Choroid plexus epithelial cell (primary cell): ENCODE results near the gene CSF2.

ENCODE experiments used
- DNase-seq: peaks from one replicate; pipeline ENCODE4 v3.0.0-alpha.2; 2010; ENCODE audit warnings: low read depth
- H3K4me3 ChIP-seq: 2 replicates; pipeline ENCODE4 v1.5.1; 2011; ENCODE audit warnings: low read depth, mild to moderate bottlenecking, control low read depth, low read length, moderate library complexity
- TF ChIP-seq, protein P1 (sequence below): conservative IDR thresholded peaks from 2 replicates; pipeline ENCODE4 v1.5.1; 2011; ENCODE audit warnings: low read depth, mild to moderate bottlenecking, control low read depth, inconsistent platforms, low read length, moderate library complexity

CSF2 gene

DNA sequence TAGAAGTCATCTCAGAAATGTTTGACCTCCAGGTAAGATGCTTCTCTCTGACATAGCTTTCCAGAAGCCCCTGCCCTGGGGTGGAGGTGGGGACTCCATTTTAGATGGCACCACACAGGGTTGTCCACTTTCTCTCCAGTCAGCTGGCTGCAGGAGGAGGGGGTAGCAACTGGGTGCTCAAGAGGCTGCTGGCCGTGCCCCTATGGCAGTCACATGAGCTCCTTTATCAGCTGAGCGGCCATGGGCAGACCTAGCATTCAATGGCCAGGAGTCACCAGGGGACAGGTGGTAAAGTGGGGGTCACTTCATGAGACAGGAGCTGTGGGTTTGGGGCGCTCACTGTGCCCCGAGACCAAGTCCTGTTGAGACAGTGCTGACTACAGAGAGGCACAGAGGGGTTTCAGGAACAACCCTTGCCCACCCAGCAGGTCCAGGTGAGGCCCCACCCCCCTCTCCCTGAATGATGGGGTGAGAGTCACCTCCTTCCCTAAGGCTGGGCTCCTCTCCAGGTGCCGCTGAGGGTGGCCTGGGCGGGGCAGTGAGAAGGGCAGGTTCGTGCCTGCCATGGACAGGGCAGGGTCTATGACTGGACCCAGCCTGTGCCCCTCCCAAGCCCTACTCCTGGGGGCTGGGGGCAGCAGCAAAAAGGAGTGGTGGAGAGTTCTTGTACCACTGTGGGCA lies 642 bp downstream of the CSF2 start:
- DNase-seq: no peak
- H3K4me3 ChIP-seq: no peak overlapping the region
- TF ChIP-seq, protein P1, sequence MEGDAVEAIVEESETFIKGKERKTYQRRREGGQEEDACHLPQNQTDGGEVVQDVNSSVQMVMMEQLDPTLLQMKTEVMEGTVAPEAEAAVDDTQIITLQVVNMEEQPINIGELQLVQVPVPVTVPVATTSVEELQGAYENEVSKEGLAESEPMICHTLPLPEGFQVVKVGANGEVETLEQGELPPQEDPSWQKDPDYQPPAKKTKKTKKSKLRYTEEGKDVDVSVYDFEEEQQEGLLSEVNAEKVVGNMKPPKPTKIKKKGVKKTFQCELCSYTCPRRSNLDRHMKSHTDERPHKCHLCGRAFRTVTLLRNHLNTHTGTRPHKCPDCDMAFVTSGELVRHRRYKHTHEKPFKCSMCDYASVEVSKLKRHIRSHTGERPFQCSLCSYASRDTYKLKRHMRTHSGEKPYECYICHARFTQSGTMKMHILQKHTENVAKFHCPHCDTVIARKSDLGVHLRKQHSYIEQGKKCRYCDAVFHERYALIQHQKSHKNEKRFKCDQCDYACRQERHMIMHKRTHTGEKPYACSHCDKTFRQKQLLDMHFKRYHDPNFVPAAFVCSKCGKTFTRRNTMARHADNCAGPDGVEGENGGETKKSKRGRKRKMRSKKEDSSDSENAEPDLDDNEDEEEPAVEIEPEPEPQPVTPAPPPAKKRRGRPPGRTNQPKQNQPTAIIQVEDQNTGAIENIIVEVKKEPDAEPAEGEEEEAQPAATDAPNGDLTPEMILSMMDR: no peak

GRCh38 chr5:132074772-132075718 lies 1.5 kb downstream of the CSF2 start:
- TF ChIP-seq, protein P1: no peak
- no peak for DNase-seq
- H3K4me3 ChIP-seq: no peak overlapping the region

DNA sequence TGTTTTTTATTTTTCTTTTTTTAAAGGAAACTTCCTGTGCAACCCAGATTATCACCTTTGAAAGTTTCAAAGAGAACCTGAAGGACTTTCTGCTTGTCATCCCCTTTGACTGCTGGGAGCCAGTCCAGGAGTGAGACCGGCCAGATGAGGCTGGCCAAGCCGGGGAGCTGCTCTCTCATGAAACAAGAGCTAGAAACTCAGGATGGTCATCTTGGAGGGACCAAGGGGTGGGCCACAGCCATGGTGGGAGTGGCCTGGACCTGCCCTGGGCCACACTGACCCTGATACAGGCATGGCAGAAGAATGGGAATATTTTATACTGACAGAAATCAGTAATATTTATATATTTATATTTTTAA lies 2.1 kb downstream of the CSF2 start:
- DNase-seq: no peak
- no peak overlapping the region for H3K4me3 ChIP-seq
- TF ChIP-seq, protein P1: no peak

DNA sequence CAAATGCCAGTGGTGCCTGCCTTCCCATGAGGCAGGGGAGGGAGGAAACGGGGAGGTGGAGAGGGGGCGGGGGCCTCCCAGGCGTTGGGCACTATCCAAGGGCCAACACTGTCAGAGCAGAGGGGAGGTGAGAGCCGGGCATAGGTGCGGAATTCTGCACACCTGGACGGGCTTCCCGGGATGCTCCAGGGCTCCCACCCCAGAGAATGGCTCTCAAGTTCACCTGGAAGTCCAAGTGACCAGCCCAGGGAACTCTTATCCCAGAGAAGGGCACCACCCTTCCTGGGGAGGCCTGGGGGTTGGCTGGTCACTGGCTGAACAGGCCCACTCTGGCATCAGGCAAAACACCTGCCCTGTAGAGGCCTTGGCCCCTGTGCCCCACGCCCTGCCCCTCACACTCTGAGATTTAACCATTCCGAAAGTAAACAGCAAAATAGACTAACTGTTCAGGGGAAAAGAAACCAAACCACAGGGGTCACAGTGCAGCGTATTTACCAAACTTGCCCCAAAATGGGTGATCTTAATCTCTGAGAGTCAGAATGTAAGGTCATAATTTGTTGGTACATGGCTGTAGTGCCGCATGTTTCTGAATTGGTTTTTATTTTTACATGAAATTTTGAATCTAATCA lies 2.7 kb downstream of the CSF2 start:
- DNase-seq: no peak

DNA sequence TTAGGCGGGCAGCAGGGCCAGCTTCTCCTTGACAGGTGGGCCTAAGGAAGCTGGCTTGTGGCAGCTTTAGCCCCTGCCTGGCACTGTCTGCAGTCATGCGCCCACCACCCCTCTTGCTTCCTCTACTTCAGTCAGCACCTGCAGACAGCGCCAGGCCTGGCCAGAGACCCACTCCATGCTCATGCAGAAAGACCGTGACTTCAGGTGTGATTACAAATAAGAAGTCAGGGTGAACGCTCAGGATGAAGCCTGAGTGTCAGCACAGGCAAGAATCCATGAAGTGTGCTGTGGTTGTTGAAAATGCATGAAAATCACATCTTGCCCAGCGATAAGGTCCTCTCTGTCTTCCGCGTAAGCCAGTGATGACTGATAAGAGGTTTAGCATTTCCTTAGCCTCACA lies 3.4 kb downstream of the CSF2 start:
- DNase-seq: no peak
- TF ChIP-seq, protein P1: no peak

More for the DNA sequence above, 2.7 kb downstream of the CSF2 start:
- H3K4me3 ChIP-seq: no peak overlapping the region
- TF ChIP-seq, protein P1: no peak

DNA sequence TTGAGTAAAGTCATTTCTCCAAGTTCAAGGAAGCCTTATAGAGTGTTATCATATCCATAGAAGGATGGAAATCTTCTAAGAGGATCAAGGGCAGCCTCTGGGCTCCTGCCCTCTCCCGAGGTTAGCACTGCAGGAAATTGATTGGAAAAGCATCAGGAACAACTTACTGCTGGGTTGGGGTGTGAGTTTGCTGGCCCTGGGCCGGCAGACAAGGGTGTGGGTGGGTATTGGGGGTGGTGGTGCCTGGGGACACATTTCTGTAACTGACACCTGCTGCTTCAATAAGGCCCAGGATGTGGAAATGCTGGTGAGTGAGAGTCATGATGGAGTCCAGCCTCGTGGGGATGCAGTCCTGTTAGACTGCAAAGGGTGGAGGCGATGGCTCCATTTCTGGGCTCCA lies 5.5 kb downstream of the CSF2 start:
- no peak overlapping the region for H3K4me3 ChIP-seq
- DNase-seq: no peak
- TF ChIP-seq, protein P1: no peak

More for the DNA sequence above, 3.4 kb downstream of the CSF2 start:
- no peak overlapping the region for H3K4me3 ChIP-seq
